Measurements from ENCODE around the gene TMEM72. TPM values are rescaled to one million over a fixed set of nuclear protein-coding genes. Genes with fewer than 3 reads are reported as not detected.
A peak's percentile ranks its signal among the peaks of the same experiment; 100 is the strongest.

Gene TMEM72
- polyA plus RNA-seq, 3 donors = not detected

DNA sequence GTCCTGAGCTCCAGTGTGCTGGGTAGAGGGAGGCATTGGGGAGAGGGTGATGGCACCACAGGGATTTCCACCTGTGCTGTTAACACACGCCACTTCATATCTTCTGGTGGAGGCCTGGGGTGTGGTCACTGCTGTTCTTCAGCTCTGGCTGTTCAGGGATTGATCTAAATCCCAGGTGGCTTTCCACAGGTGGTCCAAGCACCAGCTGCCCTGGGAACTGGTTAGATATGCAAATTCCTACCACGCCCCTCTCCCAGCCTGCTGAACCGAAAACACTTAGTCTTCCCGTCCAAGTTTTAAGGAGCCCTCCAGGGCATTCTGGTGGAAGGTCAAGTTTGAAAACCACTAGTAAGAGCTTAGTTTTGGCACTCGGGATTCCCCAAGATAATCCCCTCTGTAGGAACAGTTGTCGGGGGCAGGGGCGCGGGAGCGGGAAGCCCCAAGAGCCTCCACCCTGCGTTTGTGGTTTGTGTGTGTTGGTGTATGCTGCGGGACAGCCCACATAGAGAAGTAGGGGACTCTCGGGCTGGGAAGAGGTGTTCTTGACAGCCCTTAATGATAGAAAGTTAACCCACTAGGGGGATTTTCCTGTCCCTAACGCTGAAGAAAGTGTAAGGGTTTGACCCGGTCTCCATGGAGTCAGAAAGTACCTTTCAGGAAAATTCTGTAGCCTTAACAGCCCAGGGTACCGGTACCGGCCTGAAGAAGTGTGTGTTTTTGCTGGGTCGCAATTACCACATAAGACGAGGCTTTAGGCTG lies 62.4 kb downstream of the TMEM72 start:
- peak overlapping the region in 1 of 3 experiments; percentile 63 for H3K4me3 ChIP-seq (replicated peaks in 1 of 3; ENCODE audit: low read depth in 2 of 3, low read length in 3 of 3)
- peaks cover 67 to 71% of the 10 kb centered on the region in 2 donors for H3K36me3 ChIP-seq (replicated peaks in 1 of 2; ENCODE audit: control insufficient read depth in 1 of 2, insufficient read depth in 2 of 2, low read length in 2 of 2)
- peaks cover 68 to 84% of the 10 kb centered on the region in 2 donors for H3K4me1 ChIP-seq (ENCODE audit: control insufficient read depth in 1 of 2, insufficient read depth in 2 of 2, low read length in 2 of 2)
- H3K4me2 ChIP-seq (replicated peaks; ENCODE audit: extremely low read depth, low read length, poor library complexity, severe bottlenecking) = peak overlapping the region; percentile 64
- no peaks in the 10 kb centered on the region for H3K27me3 ChIP-seq (ENCODE audit: control insufficient read depth in 2 of 2, insufficient read depth in 2 of 2, low read length in 2 of 2)
- TF ChIP-seq CTCF (IDR thresholded peaks at IDR 0.05) = no peak
- peak overlapping the region in 1 of 2 donors; percentile 70 for H3K4me3 Mint-ChIP-seq
- WGBS (ENCODE audit: insufficient coverage) = 14% methylated on average over 4 of the region's 18 CpGs
- H2AFZ ChIP-seq (ENCODE audit: insufficient read depth, low read depth, low read length, poor library complexity, severe bottlenecking) = peak overlapping the region; percentile 80
- intact Hi-C loops (cut with micrococcal nuclease) = loop anchor here (1.0 to 2.0 kb wide), 2 partner anchors 39 to 41 kb away; no protein-coding TSS in a partner anchor
- H3K9me3 Mint-ChIP-seq = peaks cover 0 to 3% (median 0%) of the 10 kb centered on the region in 7 donors
- no peaks in the 10 kb centered on the region for H3K9me3 ChIP-seq (replicated peaks in 1 of 2; ENCODE audit: control insufficient read depth in 1 of 2, insufficient read depth in 1 of 2, low read length in 2 of 2)
- H3K4me1 Mint-ChIP-seq = peaks cover 79% of the 10 kb centered on the region
- H3K36me3 Mint-ChIP-seq = peaks cover 56 to 77% of the 10 kb centered on the region in 2 donors
- H3K27ac ChIP-seq (ENCODE audit: low read depth in 1 of 2, low read length in 2 of 2) = peak overlapping the region; percentile 73 to 81
- peak overlapping the region; percentile 28 for H3K9ac ChIP-seq (ENCODE audit: insufficient read depth, low read length, poor library complexity, severe bottlenecking)
- no peaks in the 10 kb centered on the region for H3K27me3 Mint-ChIP-seq (ENCODE audit: low read depth in 3 of 3)
- H3K79me2 ChIP-seq (ENCODE audit: insufficient read depth, low read length) = peaks cover 85% of the 10 kb centered on the region
- H3K27ac Mint-ChIP-seq = peak overlapping the region; percentile 80 to 92 (median 91)
- peaks cover 30% of the 10 kb centered on the region for H4K20me1 ChIP-seq (ENCODE audit: insufficient read depth, low read length)
- peak in 2 of 3 donors; percentile 34 to 68 for DNase-seq

DNA sequence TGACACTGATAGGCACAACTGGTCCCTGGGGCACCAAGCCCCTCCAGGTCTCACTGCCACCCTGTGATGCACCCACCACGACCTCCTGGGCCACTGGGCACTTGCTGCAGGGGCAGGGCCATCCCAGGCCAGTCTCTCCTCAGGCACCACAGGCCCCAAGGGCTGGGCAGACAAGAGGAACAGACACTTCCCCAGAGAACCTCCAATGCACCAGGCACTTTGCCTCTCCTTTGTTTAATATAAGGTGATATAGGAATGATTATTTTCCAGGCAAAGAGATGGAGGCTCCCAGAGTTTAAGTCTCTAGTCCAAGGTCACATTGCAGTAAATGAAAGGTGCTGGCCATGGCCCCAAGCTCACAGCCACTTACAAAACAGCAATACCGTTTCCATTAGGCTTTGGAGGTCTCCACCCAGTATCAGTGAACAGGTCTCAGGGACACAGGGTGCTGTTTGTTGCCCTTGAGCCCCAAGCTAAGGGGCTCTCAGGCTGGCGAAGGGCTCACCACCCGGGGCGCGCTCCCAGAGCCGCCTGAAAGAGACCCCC lies 63.0 kb downstream of the TMEM72 start:
- H3K4me2 ChIP-seq (replicated peaks; ENCODE audit: extremely low read depth, low read length, poor library complexity, severe bottlenecking) = peak overlapping the region; percentile 64
- peaks cover 63 to 81% of the 10 kb centered on the region in 2 donors for H3K4me1 ChIP-seq (ENCODE audit: control insufficient read depth in 1 of 2, insufficient read depth in 2 of 2, low read length in 2 of 2)
- Mint-ChIP-seq H3K4me3 (peak overlapping the region; percentile 64 to 72), H3K36me3 (peaks cover 58 to 75% of the 10 kb centered on the region in 2 donors), H3K27ac (peak overlapping the region; percentile 80 to 92 (median 91)), H3K27me3 (ENCODE audit: low read depth in 3 of 3) (no peaks in the 10 kb centered on the region), H3K9me3 (peaks cover 0 to 3% (median 0%) of the 10 kb centered on the region in 7 donors), H3K4me1 (peaks cover 75% of the 10 kb centered on the region)
- TF ChIP-seq CTCF (IDR thresholded peaks at IDR 0.05) = no peak
- H3K4me3 ChIP-seq (replicated peaks in 1 of 3; ENCODE audit: low read depth in 2 of 3, low read length in 3 of 3) = peak overlapping the region in 2 of 3 experiments; percentile 22 to 63
- peaks cover 71 to 77% of the 10 kb centered on the region in 2 donors for H3K36me3 ChIP-seq (replicated peaks in 1 of 2; ENCODE audit: control insufficient read depth in 1 of 2, insufficient read depth in 2 of 2, low read length in 2 of 2)
- H3K9ac ChIP-seq (ENCODE audit: insufficient read depth, low read length, poor library complexity, severe bottlenecking) = peak overlapping the region; percentile 54
- H4K20me1 ChIP-seq (ENCODE audit: insufficient read depth, low read length) = peaks cover 37% of the 10 kb centered on the region
- 53% methylated on average over 7 of the region's 7 CpGs for WGBS (ENCODE audit: insufficient coverage)
- no peaks in the 10 kb centered on the region for H3K9me3 ChIP-seq (replicated peaks in 1 of 2; ENCODE audit: control insufficient read depth in 1 of 2, insufficient read depth in 1 of 2, low read length in 2 of 2)
- intact Hi-C loops (cut with micrococcal nuclease) = loop anchor here (1.0 to 2.0 kb wide), 2 partner anchors 40 to 41 kb away; no protein-coding TSS in a partner anchor
- DNase-seq = peak in 2 of 3 donors; percentile 33 to 37
- H3K27ac ChIP-seq (ENCODE audit: low read depth in 1 of 2, low read length in 2 of 2) = peak overlapping the region; percentile 73 to 81
- H3K27me3 ChIP-seq (ENCODE audit: control insufficient read depth in 2 of 2, insufficient read depth in 2 of 2, low read length in 2 of 2) = no peaks in the 10 kb centered on the region
- H2AFZ ChIP-seq (ENCODE audit: insufficient read depth, low read depth, low read length, poor library complexity, severe bottlenecking) = peak overlapping the region; percentile 80
- H3K79me2 ChIP-seq (ENCODE audit: insufficient read depth, low read length) = peaks cover 85% of the 10 kb centered on the region

Data from CD14-positive monocyte (primary cell).